ENCODE data around the gene RGS7.
"Not testable (repeated sequence)": the region's sequence is repeated elsewhere in the genome, so short reads cannot be mapped to it uniquely, and the experiment has no call there.

Gene RGS7

DNA sequence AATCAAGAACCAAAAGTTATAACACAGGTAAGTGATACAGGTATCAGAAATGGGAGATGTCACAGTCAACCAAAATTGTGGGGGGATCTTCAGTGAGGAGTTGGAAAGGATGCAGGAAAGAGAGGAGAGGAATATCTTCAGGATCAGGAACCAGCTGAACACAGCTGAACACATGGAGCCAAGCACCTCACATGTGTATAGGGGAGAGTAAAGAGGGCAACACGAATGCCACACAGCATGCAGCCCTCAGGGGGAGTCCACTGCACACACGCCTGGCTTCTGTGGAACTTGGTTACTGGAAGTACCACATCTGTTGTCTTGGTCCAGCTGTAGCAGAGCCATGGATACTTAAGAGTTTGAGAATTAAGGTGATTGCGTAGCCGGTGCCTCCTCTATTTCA, 218.8 kb downstream of the RGS7 start:
- no peak for DNase-seq (ENCODE audit: low spot score)

DNA sequence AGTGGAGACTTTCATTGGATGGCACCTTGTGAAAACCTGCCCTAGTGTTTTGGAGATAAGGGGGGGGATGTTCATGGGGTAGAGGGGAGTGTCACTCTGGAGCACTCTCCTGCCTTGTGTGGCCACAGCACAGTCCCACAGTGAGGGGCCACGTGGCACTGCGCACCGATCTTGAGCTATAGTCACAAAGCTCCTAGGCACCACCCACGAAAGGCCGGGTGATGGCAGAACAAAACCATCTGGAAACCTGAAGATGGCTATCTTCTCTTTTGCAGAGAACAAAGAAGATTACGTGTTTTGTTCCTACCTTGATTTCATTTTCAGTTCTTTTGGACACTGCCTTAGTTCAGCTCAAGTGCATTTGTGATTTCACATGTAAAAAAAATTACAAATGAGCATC, 220.6 kb downstream of the RGS7 start:
- no peak for DNase-seq (ENCODE audit: low spot score)

DNA sequence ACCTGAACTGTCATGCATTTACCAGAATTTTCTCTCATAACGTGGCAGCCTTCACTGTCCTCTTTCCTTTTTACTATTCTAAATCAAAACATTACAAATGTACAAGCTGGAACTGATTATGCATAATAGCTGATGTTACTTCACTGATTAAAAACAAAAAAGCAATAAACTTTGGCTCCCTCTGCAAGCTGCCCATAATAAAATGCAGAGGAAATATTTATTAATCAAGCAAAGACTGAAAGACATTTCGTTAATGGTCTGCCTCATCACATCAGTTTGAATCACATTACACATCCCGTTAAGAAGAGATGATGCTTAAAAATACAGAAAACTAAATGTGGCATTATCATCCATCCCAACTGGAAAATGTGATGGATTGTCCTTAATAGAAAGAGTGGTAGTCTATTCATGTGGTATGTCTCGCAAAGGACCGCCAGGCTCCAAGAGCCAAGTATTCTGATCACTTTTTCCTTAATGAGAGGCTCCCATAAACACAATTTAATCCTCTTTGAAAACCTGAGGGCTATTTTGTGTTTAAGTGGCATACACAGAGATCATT, 225.3 kb downstream of the RGS7 start:
- no peak for DNase-seq (ENCODE audit: low spot score)

DNA sequence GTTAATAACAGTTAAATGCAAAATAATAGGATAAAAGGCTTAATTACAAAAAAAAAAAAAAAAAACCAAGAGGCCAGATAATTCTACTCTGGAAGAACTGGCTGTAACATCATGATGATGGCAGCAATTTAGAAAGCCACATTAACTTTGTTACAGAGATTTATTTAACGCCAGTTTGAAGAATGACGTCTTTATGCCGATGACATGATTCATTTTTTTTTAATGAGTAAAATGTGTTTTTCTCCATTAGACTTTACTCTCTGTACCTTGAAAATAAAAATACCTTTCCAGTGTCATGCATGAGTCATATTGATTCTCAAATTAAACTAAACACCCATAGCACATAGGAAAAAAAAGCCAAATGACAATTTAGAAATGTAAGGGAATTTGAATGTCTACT, 226.1 kb downstream of the RGS7 start:
- no peak for DNase-seq (ENCODE audit: low spot score)

DNA sequence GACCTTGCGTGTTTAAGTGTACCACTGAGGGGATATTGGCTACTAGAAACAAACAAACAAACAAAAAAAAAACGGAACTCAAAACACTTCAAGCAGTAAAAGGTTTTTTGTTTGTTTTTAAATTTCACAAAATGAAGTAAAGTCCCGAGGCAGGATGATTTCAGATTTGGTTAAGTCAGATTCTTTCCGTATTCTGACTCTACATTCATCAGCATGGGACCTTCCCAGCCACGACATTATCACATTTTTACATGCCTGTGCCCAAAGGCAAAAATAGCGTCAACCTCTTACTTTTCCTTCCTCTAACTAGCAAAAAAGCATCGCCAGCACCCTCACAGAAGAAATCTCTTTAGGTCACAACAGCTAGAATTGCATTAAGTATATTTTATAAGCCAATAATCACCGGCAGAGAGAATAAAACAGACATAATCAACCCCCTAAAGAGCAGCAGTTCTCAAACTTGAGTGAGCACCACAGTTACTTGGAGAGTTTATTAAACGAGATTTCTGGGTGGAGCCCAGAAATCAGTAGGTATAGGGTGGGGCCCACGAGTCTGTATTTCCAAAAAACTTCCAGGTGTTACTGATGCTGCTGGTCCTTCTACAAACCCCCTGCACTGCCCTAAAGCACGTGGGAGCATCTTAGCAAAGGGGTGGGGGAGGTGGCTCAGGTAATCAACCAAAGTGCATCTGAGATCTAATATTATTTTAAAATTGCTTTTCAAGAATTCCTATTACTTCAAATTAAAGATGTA, 227.6 kb downstream of the RGS7 start:
- DNase-seq (ENCODE audit: low spot score), result no peak

DNA sequence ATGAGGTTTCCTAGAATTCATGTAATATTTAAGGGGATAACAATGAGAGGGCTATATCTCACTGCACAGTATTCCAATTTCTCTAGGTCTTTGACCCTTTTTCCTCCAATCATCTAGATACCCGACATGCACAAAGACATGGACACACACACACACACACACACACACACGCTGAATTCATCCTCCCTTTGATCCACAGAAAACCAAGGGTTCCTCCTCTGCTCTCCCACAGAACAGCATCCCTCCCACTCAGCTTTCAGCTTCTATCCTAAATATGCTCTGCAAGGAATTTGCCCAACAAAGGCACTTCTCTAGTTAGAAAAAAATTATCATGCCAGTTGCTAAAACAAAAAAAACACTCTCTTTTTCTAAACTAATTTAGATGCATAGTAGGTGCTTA, 231.7 kb downstream of the RGS7 start:
- no peak for DNase-seq (ENCODE audit: low spot score)

DNA sequence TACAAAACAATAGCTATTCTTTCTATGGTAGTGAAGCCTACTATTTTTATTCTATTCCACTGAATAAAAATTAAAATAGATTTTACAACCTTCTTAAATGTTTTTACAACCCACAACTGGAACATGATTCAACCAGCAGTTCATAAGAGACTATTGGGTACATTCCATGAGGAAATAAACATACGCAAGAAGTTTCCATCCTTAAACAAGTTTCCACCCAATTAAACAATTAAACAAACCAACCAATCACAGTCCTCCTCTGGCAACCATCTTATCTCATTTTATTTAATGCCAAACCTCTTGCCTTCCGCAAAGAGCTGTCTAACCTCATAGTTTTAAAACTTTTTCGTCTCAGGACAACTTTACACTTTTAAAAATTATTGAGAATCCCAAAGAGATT, 239.0 kb downstream of the RGS7 start:
- DNase-seq (ENCODE audit: low spot score), result no peak

DNA sequence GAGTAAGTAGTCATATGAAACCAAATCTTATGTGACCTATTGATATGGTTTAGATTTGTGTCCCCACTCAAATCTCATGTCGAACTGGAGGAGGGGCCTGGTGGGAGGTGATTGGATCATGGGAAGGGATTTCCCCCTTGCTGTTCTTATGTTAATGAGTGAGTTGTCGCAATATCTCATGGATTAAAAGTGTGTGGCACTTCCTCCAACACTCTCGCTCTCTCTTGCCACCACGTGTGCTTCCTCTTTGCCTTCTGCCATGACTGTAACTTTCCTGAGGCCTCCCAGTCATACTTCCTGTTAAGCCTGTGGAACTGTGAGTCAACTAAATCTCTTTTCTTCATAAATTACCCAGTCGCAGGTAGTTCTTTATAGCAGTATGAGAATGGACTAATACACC, 241.2 kb downstream of the RGS7 start:
- DNase-seq (ENCODE audit: low spot score), result no peak

DNA sequence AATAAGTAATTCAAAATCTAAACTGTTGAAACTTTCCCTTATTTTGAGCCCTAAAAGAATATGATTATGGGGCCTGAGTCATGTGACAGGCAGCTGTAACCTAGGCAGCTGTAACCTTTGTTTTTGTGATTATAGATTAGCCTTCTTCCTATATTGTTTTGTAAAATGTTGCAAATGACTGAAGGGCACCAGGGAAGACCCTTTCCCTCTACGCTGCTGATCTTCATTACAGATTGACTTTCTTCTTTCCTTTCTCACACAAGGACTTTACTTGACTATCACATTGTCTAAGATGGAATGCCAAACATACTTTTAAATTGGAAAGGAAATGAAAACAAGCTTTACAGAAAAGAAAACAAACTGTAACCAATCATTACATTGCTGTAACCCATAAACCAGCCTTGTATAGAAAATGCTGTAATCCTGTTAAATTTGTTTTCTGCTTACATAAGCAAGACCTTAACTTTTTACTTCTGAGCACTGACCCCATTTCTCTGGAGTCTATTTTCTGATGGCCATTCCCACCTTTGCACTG, 242.2 kb downstream of the RGS7 start:
- DNase-seq (ENCODE audit: low spot score), result no peak

DNA sequence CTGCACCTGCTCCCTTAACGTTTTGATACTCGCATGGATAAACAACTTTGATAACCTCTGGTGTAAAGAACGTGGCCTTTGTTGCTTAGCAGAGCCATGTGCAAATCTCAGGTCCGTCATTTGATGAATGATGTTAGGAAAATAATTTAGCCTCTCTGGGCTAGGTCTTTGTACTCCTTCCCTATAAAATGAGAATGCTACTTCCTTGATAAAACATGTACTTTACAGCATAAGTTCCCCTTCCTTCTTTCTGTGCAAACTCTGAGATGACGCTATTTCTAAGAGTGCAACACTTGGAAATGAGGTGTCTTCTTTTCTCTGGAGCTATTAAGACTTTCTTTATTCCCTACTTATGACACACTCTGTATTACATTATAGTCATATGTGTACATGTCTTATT, 243.4 kb downstream of the RGS7 start:
- DNase-seq (ENCODE audit: low spot score), result no peak

DNA sequence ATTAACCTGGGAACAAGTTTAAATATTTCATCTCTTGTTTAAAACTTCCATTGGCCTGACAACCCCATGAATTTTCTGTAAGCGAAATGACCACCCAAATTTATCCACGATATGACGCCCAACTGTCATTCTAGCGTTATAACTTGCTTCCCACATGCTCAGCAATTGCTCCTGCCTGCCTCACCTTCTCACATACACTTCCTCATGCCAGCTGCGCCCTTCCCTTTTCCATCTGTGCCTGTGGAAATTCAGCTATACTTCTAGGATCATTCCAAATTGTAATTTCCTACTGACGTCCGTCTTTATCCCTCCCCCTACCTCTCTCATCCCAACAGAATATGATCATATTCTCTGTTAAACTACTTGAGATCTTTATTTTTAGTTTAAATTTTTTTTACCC, 248.0 kb downstream of the RGS7 start:
- no peak for DNase-seq (ENCODE audit: low spot score)

DNA sequence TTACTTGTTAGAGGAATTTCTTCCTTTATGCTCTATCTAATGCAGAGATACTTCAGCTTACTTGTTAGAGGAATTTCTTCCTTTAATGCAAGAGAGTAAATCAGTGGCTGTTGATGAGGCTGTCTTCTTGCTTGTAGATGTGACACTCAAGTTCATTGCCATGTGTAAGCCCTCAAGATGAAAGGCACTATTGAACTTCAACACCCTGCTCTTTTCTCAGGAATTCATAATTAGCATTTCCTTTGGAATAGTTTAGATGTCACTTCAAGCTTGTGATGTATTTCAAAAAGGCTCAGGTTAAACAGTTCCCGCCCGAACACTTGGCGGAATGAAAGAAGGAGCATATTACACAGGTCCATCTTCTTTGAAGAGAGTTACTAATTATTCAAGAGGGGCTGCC, 251.9 kb downstream of the RGS7 start:
- DNase-seq (ENCODE audit: low spot score), result no peak

DNA sequence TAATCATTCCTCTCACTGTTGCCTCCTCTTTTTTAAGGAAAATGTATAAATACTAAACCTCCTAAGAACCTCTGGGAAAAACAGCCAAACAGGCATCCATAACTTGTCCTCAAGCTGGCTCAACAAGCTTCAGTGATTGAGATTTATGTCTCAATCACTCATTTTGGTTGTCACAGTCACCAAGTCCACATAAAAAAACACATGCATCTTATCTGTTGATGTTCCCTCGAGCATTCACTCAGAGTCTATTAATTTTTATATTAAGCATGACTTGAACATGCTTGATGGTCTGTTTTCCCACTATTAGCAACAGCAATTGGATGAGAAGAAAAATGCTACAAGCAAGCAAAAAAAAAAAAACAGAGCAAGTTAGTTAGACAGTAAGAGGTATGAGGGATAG, 254.3 kb downstream of the RGS7 start:
- no peak for DNase-seq (ENCODE audit: low spot score)

DNA sequence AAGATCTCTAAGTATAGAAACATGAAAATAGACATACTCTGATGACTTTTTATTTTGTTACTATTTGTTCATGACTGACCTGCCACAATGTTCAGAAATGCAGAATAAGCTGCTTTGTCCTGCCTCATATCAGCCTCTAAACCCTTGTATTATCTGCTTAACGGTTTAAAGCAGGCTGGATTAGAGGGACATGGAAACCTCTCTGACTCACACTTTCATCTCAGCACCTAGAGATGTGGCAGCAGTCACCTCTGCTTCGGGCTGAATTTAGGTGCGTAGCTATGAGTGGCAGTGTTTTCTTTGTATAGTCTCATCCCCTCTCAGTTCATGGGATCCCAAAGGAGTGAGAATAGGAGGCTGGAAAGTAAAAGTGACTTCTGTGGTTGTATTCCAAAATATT, 255.4 kb downstream of the RGS7 start:
- no peak for DNase-seq (ENCODE audit: low spot score)

DNA sequence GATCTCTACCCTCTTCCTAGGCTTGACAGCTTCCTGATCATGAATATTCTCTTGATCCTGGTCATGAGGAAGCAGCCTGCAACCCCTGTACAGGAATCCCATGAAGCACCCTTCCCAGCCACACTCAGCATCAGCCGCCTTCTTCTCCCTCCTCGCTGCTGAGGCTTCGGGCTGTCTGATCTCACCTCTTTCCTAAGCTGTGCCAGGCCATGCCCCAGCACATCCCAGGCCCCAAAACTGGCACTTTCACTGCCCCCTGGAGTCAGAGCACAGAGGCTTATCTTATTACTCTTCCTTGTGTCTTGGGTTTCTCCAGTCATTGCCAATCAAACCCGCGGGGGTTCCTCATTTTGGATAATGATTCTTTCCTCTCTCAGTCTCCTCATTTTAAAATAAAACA, 259.5 kb downstream of the RGS7 start:
- DNase-seq (ENCODE audit: low spot score), result no peak

DNA sequence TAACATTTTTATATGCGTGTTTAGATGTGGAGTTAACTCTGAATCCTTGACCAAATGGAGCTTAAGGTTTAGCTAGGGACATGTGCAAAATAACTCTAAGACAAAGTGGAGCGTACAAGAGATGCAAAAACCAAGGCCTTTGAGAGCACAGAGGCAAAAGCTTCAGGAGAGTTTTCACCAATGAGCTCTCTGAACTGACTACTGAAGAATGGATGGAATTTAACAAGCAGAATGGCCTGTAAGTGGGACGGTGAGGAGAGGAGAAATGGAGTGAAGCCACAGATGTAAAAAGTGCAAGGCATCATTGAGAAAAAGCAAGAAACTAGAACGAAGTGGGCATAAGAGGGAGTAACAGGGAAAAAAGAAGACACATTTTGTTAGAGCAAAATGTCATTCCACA, 260.0 kb downstream of the RGS7 start:
- no peak for DNase-seq (ENCODE audit: low spot score)

DNA sequence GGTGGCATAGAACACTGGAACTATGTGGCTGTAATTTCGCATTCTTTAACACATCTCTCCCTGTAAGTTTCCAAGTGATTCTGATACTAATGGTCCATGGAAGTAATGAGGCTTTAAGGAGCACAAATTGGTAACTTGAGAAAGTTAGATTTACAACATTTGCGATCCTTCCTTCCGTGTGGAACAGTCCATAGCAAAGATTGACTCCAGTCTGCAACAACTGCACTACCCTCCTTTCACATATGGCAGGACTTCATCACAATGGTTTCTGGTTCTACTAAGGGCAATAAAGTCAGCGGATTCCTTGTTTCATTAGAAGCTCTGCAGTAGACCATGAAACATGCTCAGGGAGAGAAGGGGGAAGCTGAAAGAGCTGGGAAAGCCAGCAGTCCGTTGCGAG, 261.2 kb downstream of the RGS7 start:
- no peak for DNase-seq (ENCODE audit: low spot score)

DNA sequence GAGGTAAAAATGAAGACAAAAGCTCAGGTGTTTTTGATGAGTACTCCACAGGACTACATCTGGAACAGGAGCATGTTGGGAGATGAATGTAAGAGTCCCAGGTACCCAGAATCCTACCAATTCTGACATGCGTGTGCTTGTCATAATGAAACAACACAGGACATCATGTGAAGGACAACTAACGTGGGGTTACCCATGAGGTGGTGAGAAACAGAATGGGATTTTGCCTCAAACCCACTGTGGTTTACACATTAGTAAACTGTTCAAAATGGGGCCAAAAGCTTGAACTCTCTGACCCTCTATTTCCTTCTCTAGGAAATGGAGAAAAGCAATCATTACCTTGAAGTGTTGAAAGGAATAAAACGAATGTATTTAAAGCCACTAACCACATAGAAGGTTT, 266.2 kb downstream of the RGS7 start:
- no peak for DNase-seq (ENCODE audit: low spot score)

DNA sequence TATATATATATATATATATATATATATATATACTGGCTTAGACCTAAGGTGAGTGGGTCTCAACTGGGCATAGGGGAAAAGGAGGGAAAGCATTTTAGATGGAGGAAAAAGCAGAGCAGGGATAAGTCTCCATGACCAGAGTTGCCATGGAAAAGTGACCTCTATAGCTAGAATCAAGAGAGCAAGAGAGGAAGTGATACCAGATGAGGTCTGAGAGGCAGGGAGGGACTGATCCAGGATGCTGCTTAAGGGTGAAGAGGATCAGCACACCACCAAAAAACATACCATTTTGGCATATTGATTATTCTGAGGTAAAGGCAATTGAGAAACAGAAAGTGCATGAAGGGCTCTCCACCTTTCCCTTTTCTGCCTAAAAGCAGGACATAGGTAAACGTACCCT, 267.9 kb downstream of the RGS7 start:
- not testable (repeated sequence) for DNase-seq (ENCODE audit: low spot score)

DNA sequence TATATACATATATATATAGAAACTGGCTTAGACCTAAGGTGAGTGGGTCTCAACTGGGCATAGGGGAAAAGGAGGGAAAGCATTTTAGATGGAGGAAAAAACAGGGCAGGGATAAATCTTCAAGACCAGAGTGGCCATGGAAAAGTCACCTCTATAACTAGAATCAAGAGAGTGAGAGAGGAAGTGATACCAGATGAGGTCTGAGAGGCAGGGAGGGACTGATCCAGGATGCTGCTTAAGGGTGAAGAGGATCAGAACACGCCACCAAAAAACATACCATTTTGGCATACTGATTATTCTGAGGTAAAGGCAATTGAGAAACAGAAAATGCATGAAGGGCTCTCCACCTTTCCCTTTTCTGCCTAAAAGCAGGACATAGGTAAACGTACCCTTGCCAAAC, 268.9 kb downstream of the RGS7 start:
- DNase-seq (ENCODE audit: low spot score), result not testable (repeated sequence)

DNA sequence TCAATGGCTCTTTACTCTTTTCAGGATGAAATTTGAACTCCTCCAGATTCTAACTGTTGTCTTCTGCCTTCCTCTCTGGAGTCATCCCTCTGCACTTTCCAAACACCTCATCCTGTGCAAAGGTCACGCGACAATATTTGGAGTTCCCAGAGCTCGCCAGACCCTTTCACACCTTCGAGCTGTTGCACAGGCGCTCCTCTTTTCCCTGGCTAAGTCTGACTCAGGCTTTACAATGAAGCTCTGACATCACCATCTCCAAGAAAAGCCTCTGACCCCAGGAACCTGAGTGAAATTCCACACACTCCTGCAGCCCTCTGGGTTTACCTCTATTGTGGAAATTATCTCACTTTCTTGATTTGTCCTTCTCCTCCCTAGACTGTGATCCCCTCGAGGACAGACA, 270.3 kb downstream of the RGS7 start:
- DNase-seq (ENCODE audit: low spot score), result no peak

DNA sequence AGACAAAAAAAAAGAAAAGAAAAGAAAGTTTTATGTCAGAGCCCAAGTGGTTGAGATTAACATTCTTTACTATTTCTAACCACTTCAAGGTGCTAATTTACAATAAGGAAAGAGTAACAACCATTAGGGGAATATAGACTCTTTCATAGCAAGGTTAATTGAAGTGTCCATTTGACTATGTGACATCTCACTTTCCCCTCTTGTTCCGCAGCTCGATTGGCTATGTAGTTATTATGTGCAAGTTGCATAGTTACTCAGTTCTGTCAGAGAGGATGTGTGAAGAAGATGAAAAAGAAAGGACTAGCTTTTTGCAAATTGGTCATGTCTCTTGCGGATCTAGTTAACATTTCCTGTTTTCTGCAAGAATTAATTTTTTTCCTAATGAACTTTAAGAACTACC, 273.7 kb downstream of the RGS7 start:
- no peak for DNase-seq (ENCODE audit: low spot score)

DNA sequence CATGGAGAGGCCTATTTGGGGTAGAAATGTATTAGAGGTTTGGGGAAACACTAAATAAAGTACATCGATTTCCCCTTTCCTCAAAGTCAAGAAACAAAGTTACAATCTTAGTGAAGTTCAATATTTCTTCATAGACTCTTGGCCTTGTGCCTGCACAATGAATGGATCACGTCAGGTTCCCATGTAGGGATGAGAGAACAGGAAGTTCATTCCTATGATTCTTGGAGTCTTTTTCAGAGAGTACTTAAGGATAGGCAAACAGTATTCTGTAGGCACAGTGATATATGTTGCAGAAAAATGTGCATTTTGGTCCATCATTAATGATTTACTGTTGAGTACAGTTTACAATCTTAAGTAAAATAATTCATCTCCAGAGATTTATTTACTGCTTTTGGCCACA, 275.5 kb downstream of the RGS7 start:
- no peak for DNase-seq (ENCODE audit: low spot score)

DNA sequence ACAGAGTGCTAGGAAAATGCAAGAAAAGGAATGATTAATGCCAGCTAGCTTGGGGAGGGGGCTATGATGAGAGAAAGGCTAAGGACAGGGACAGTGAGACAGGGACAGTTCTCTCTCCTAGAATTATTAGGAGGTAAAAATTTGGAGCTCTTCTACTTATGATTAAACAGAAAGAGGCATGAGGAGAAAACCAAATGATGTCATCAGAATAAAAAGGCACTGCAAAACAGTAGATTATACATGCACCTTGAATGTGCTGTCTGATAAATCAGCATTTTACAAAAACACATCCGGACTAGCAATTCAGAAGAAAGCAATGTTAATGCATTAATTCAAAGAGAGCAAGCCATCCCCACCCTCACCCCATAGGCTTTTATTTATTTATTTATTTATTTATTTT, 277.5 kb downstream of the RGS7 start:
- DNase-seq (ENCODE audit: low spot score), result no peak
